HEK293 (cell line): ENCODE results near the gene TAS2R38.

ENCODE experiments used
- CTCF ChIA-PET: fragments of 350-600 bp; formaldehyde crosslinking; extraction: SDS; loops from one replicate; lab custom pipeline; 2021; ENCODE audit warnings: antibody characterized with exemption; lab: Yijun Ruan, JAX
- POLR2A ChIA-PET: fragments of 300-600 bp; formaldehyde crosslinking; extraction: SDS; loops from one replicate; lab custom pipeline; 2020; ENCODE audit warnings: antibody characterized with exemption, inconsistent platforms; lab: Yijun Ruan, JAX
- H3K27ac ChIP-seq: fragments of 200-500 bp; sonication (Bioruptor generic); 2 replicates; pipeline ENCODE4 v1.5.1; 2014; ENCODE audit warnings: low read depth, low read length, control low read depth, inconsistent platforms; ENCODE audit errors: extremely low read depth
- H3K36me3 ChIP-seq, 2 experiments: fragments of 200-500 bp in 1 of 2; sonication (Bioruptor generic) in 1 of 2; 1 replicate in 1 of 2; 2 replicates in 1 of 2; pipeline ENCODE4 v1.5.1; 2014 to 2017; ENCODE audit warnings: inconsistent platforms in 2 of 2, low read length in 2 of 2; ENCODE audit not compliant: control insufficient read depth in 2 of 2, insufficient read depth in 1 of 2
- H3K4me1 ChIP-seq: fragments of 200-500 bp; sonication (Bioruptor generic); 2 replicates; pipeline ENCODE4 v1.5.1; 2014; ENCODE audit warnings: mild to moderate bottlenecking, low read length, inconsistent platforms; ENCODE audit not compliant: control insufficient read depth, insufficient read depth
- H3K4me3 ChIP-seq: 2 replicates; pipeline ENCODE4 v1.5.1; 2011; ENCODE audit warnings: low read depth, mild to moderate bottlenecking, control low read depth, low read length, moderate library complexity
- H3K9me3 ChIP-seq: fragments of 200-500 bp; sonication (Bioruptor generic); 2 replicates; pipeline ENCODE4 v1.5.1; 2014; ENCODE audit warnings: low read depth, low read length, inconsistent platforms; ENCODE audit not compliant: control insufficient read depth, insufficient read depth
- BCL11B ChIP-seq: fragments of 450-650 bp; formaldehyde crosslinking; IDR thresholded peaks from 2 replicates; pipeline ENCODE4 v1.5.1; 2016; ENCODE audit warnings: low read depth, missing biosample characterization, missing genetic modification characterization
- GLI4 ChIP-seq: fragments of 450-650 bp; formaldehyde crosslinking; IDR thresholded peaks from 2 replicates; pipeline ENCODE4 v1.5.1; 2016; ENCODE audit warnings: missing biosample characterization, missing genetic modification characterization
- HOXD13 ChIP-seq: sonication (generic); formaldehyde crosslinking; IDR thresholded peaks from 2 replicates; pipeline ENCODE4 v1.8.0; 2022; ENCODE audit warnings: missing genetic modification reagents, borderline replicate concordance
- IKZF3 ChIP-seq: fragments of 450-650 bp; IDR thresholded peaks from 2 replicates; pipeline ENCODE4 v1.5.0; 2018; ENCODE audit warnings: missing biosample characterization, mild to moderate bottlenecking, missing genetic modification characterization, moderate library complexity
- KLF7 ChIP-seq: fragments of 450-650 bp; formaldehyde crosslinking; IDR thresholded peaks from 2 replicates; pipeline ENCODE4 v1.5.1; 2016; ENCODE audit warnings: missing biosample characterization, missing genetic modification characterization, borderline replicate concordance
- TCF7L2 ChIP-seq: IDR thresholded peaks from 2 replicates; pipeline ENCODE4 v1.6.1; 2011; ENCODE audit warnings: low read depth, mild to moderate bottlenecking, inconsistent platforms, low read length, moderate library complexity, borderline replicate concordance
- ZFHX2 ChIP-seq: fragments of 450-650 bp; formaldehyde crosslinking; conservative IDR thresholded peaks from 2 replicates; pipeline ENCODE4 v1.5.1; 2016; ENCODE audit warnings: missing biosample characterization, missing genetic modification characterization
- ZNF121 ChIP-seq: fragments of 450-650 bp; formaldehyde crosslinking; IDR thresholded peaks from 2 replicates; pipeline ENCODE4 v1.5.1; 2016; ENCODE audit warnings: missing biosample characterization, missing genetic modification characterization
- ZNF132 ChIP-seq: fragments of 450-650 bp; formaldehyde crosslinking; IDR thresholded peaks from 2 replicates; pipeline ENCODE4 v1.5.1; 2017; ENCODE audit warnings: missing biosample characterization, missing genetic modification characterization, borderline replicate concordance
- ZNF133 ChIP-seq: fragments of 450-650 bp; formaldehyde crosslinking; IDR thresholded peaks from 2 replicates; pipeline ENCODE4 v1.5.1; 2016; ENCODE audit warnings: missing biosample characterization, missing genetic modification characterization
- ZNF248 ChIP-seq: fragments of 450-650 bp; formaldehyde crosslinking; IDR thresholded peaks from 2 replicates; pipeline ENCODE4 v1.5.1; 2017; ENCODE audit warnings: missing biosample characterization, missing genetic modification characterization
- ZNF391 ChIP-seq: fragments of 450-650 bp; formaldehyde crosslinking; IDR thresholded peaks from 2 replicates; pipeline ENCODE4 v1.5.1; 2016; ENCODE audit warnings: low read depth, missing biosample characterization, missing genetic modification characterization, borderline replicate concordance
- ZNF416 ChIP-seq: fragments of 450-650 bp; formaldehyde crosslinking; IDR thresholded peaks from 2 replicates; pipeline ENCODE4 v1.5.1; 2016; ENCODE audit warnings: missing biosample characterization, missing genetic modification characterization
- ZNF426 ChIP-seq: fragments of 450-650 bp; formaldehyde crosslinking; IDR thresholded peaks from 2 replicates; pipeline ENCODE4 v1.5.1; 2017; ENCODE audit warnings: missing biosample characterization, missing genetic modification characterization, mild to moderate bottlenecking, inconsistent platforms, moderate library complexity
- ZNF561 ChIP-seq: fragments of 450-650 bp; IDR thresholded peaks from 2 replicates; pipeline ENCODE4 v1.5.1; 2018; ENCODE audit warnings: missing biosample characterization, missing genetic modification characterization, borderline replicate concordance
- ZNF596 ChIP-seq: fragments of 450-650 bp; IDR thresholded peaks from 2 replicates; pipeline ENCODE4 v1.5.0; 2018; ENCODE audit warnings: missing biosample characterization, mild to moderate bottlenecking, missing genetic modification characterization, moderate library complexity
- ZNF830 ChIP-seq: fragments of 450-650 bp; IDR thresholded peaks from 2 replicates; pipeline ENCODE4 v1.5.0; 2018; ENCODE audit warnings: missing biosample characterization, missing genetic modification characterization, low read depth, mild to moderate bottlenecking, moderate library complexity
- TF ChIP-seq, protein P1 (sequence below): fragments of 450-650 bp; formaldehyde crosslinking; IDR thresholded peaks from 2 replicates; pipeline ENCODE4 v1.5.1; 2017; ENCODE audit warnings: missing biosample characterization, missing genetic modification characterization
- TF ChIP-seq, protein P2 (sequence below): fragments of 450-650 bp; formaldehyde crosslinking; IDR thresholded peaks from 2 replicates; pipeline ENCODE4 v1.5.1; 2017; ENCODE audit warnings: missing biosample characterization, missing genetic modification characterization
- TF ChIP-seq, protein P3 (sequence below): fragments of 450-650 bp; formaldehyde crosslinking; IDR thresholded peaks from 2 replicates; pipeline ENCODE4; 2016; ENCODE audit warnings: missing biosample characterization, missing genetic modification characterization
- TF ChIP-seq, protein P4 (sequence below): fragments of 450-650 bp; formaldehyde crosslinking; IDR thresholded peaks from 2 replicates; pipeline ENCODE4 v1.5.1; 2016; ENCODE audit warnings: missing biosample characterization, missing genetic modification characterization
- TF ChIP-seq, protein P5 (sequence below): fragments of 450-650 bp; formaldehyde crosslinking; IDR thresholded peaks from 2 replicates; pipeline ENCODE4 v1.5.1; 2017; ENCODE audit warnings: missing biosample characterization, missing genetic modification characterization
- TF ChIP-seq, protein P6 (sequence below): fragments of 450-650 bp; formaldehyde crosslinking; IDR thresholded peaks from 2 replicates; pipeline ENCODE4 v1.5.1; 2016; ENCODE audit warnings: missing biosample characterization, missing genetic modification characterization
- TF ChIP-seq, protein P7 (sequence below): fragments of 450-650 bp; formaldehyde crosslinking; IDR thresholded peaks from 2 replicates; pipeline ENCODE4 v1.5.1; 2016; ENCODE audit warnings: missing biosample characterization, missing genetic modification characterization

Gene TAS2R38

DNA sequence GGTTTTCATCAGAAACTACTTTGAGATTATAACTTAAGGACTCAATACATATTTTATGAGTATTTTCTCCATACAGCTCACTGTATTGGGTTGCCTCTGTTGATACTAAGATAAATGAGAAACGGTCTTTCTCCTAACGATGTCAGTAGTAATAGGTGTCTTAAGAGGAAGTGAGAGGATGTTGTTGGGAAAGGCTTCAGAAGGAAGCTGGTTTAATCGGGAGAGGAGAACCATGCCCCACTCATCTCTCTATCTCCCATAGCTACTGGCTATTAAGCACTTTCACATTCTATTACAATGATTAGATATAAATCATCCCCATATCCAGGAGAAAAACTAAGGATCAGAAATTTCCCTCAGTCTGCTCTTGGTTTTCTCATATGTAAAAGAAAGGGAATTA lies 28.8 kb downstream of the TAS2R38 start (continued):
- TF ChIP-seq HOXD13 (CRISPR knock-in tag) (no peak), ZNF133 (tag by site-specific recombination) (no peak), TCF7L2 (no peak), IKZF3 (no peak), ZNF391 (no peak), ZNF596 (tag by site-specific recombination) (no peak), BCL11B (no peak), KLF7 (tag by site-specific recombination) (no peak), ZFHX2 (no peak), ZNF248 (no peak), ZNF426 (tag by site-specific recombination) (no peak)
- TF ChIP-seq, protein P1, sequence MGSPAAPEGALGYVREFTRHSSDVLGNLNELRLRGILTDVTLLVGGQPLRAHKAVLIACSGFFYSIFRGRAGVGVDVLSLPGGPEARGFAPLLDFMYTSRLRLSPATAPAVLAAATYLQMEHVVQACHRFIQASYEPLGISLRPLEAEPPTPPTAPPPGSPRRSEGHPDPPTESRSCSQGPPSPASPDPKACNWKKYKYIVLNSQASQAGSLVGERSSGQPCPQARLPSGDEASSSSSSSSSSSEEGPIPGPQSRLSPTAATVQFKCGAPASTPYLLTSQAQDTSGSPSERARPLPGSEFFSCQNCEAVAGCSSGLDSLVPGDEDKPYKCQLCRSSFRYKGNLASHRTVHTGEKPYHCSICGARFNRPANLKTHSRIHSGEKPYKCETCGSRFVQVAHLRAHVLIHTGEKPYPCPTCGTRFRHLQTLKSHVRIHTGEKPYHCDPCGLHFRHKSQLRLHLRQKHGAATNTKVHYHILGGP = no peak
- TF ChIP-seq, protein P2, sequence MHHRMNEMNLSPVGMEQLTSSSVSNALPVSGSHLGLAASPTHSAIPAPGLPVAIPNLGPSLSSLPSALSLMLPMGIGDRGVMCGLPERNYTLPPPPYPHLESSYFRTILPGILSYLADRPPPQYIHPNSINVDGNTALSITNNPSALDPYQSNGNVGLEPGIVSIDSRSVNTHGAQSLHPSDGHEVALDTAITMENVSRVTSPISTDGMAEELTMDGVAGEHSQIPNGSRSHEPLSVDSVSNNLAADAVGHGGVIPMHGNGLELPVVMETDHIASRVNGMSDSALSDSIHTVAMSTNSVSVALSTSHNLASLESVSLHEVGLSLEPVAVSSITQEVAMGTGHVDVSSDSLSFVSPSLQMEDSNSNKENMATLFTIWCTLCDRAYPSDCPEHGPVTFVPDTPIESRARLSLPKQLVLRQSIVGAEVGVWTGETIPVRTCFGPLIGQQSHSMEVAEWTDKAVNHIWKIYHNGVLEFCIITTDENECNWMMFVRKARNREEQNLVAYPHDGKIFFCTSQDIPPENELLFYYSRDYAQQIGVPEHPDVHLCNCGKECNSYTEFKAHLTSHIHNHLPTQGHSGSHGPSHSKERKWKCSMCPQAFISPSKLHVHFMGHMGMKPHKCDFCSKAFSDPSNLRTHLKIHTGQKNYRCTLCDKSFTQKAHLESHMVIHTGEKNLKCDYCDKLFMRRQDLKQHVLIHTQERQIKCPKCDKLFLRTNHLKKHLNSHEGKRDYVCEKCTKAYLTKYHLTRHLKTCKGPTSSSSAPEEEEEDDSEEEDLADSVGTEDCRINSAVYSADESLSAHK (tag by site-specific recombination) = no peak
- TF ChIP-seq, protein P3, sequence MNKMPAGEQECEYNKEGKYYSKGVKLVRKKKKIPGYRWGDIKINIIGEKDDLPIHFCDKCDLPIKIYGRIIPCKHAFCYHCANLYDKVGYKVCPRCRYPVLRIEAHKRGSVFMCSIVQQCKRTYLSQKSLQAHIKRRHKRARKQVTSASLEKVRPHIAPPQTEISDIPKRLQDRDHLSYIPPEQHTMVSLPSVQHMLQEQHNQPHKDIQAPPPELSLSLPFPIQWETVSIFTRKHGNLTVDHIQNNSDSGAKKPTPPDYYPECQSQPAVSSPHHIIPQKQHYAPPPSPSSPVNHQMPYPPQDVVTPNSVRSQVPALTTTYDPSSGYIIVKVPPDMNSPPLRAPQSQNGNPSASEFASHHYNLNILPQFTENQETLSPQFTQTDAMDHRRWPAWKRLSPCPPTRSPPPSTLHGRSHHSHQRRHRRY (tag by site-specific recombination) = no peak

DNA sequence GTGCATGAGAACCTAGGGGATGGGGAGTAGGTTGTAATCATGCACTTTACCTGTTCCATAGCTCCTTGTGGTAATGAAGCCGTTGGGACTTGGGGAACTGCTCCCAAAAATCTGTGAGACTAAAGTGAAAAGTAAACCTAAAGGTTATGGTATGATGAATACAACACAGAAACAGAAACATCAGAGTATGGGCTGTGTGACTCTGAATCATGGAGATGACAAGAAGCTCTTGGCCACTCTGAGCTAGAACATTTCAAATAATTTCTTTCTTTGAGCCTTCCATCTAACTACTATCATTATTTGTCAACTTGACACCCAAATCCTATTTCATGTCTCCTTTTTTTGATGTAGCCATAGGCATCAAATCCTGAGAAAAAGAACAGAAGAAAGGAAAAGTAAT lies 29.7 kb downstream of the TAS2R38 start:
- Histone ChIP-seq H3K4me3 (no peak overlapping the region), H3K4me1 (no peaks in the 10 kb centered on the region), H3K36me3 (no peaks in the 10 kb centered on the region), H3K27ac (no peak overlapping the region), H3K9me3 (no peaks in the 10 kb centered on the region)
- ChIA-PET POLR2A (no interaction called here), CTCF (no interaction called here)
- TF ChIP-seq ZNF416 (tag by site-specific recombination) = no peak
- no peak for TF ChIP-seq ZNF133 (tag by site-specific recombination)
- no peak for TF ChIP-seq ZNF132 (tag by site-specific recombination)
- TF ChIP-seq GLI4 = no peak
- TF ChIP-seq, protein P4, sequence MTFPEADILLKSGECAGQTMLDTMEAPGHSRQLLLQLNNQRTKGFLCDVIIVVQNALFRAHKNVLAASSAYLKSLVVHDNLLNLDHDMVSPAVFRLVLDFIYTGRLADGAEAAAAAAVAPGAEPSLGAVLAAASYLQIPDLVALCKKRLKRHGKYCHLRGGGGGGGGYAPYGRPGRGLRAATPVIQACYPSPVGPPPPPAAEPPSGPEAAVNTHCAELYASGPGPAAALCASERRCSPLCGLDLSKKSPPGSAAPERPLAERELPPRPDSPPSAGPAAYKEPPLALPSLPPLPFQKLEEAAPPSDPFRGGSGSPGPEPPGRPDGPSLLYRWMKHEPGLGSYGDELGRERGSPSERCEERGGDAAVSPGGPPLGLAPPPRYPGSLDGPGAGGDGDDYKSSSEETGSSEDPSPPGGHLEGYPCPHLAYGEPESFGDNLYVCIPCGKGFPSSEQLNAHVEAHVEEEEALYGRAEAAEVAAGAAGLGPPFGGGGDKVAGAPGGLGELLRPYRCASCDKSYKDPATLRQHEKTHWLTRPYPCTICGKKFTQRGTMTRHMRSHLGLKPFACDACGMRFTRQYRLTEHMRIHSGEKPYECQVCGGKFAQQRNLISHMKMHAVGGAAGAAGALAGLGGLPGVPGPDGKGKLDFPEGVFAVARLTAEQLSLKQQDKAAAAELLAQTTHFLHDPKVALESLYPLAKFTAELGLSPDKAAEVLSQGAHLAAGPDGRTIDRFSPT (tag by site-specific recombination) = no peak
- TF ChIP-seq ZNF121 (tag by site-specific recombination) = no peak
- TF ChIP-seq, protein P5, sequence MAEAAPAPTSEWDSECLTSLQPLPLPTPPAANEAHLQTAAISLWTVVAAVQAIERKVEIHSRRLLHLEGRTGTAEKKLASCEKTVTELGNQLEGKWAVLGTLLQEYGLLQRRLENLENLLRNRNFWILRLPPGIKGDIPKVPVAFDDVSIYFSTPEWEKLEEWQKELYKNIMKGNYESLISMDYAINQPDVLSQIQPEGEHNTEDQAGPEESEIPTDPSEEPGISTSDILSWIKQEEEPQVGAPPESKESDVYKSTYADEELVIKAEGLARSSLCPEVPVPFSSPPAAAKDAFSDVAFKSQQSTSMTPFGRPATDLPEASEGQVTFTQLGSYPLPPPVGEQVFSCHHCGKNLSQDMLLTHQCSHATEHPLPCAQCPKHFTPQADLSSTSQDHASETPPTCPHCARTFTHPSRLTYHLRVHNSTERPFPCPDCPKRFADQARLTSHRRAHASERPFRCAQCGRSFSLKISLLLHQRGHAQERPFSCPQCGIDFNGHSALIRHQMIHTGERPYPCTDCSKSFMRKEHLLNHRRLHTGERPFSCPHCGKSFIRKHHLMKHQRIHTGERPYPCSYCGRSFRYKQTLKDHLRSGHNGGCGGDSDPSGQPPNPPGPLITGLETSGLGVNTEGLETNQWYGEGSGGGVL (tag by site-specific recombination) = no peak
- no peak for TF ChIP-seq ZNF830 (tag by site-specific recombination)
- TF ChIP-seq ZNF561 (tag by site-specific recombination) = no peak
- TF ChIP-seq, protein P6, sequence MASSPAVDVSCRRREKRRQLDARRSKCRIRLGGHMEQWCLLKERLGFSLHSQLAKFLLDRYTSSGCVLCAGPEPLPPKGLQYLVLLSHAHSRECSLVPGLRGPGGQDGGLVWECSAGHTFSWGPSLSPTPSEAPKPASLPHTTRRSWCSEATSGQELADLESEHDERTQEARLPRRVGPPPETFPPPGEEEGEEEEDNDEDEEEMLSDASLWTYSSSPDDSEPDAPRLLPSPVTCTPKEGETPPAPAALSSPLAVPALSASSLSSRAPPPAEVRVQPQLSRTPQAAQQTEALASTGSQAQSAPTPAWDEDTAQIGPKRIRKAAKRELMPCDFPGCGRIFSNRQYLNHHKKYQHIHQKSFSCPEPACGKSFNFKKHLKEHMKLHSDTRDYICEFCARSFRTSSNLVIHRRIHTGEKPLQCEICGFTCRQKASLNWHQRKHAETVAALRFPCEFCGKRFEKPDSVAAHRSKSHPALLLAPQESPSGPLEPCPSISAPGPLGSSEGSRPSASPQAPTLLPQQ (tag by site-specific recombination) = no peak
- TF ChIP-seq, protein P7, sequence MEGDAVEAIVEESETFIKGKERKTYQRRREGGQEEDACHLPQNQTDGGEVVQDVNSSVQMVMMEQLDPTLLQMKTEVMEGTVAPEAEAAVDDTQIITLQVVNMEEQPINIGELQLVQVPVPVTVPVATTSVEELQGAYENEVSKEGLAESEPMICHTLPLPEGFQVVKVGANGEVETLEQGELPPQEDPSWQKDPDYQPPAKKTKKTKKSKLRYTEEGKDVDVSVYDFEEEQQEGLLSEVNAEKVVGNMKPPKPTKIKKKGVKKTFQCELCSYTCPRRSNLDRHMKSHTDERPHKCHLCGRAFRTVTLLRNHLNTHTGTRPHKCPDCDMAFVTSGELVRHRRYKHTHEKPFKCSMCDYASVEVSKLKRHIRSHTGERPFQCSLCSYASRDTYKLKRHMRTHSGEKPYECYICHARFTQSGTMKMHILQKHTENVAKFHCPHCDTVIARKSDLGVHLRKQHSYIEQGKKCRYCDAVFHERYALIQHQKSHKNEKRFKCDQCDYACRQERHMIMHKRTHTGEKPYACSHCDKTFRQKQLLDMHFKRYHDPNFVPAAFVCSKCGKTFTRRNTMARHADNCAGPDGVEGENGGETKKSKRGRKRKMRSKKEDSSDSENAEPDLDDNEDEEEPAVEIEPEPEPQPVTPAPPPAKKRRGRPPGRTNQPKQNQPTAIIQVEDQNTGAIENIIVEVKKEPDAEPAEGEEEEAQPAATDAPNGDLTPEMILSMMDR (tag by site-specific recombination) = no peak
